ENCODE results near the gene FYN. TPM values are rescaled to one million over a fixed set of nuclear protein-coding genes. Genes with fewer than 3 reads are reported as not detected.

Gene FYN
- polyA plus RNA-seq, 2 of the 4 experiments (the other 2 are of a cell fraction) = 3.5 to 3.7 TPM

DNA sequence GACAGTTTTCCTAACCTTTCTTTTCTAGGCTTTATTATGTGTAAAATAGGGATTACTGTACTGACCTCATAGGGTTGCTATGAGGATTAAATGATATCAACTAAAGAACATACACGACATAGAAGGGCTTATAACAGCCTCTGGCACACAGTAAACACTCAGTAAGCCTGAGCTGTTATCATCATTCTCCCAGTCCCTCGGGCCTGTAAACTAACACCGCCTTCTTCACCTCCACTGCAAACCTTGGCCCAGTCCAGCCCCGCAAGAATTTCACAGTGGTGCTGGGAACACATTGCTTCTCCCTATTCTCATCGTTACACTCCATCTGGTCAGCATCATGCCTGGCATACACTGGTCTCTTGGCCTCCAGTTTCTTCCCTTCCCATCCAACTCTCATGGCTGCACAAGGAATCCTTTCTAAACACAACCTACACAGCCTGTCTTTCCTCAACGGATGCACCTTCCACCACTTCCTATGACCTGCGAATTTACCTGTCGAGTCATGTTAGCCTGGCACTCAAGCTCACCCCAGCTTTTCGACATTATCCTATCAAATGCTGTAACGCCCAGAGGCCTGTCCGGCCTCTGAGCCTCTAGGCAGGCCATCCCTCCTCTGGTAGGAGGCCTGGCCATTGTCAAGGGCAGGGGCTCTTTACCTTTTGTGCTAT lies 92.1 kb downstream of the FYN start:
- no peaks in the 10 kb centered on the region for H3K9me3 ChIP-seq
- TF ChIP-seq ZSCAN20 (CRISPR knock-in tag; IDR thresholded peaks at IDR 0.05) (no peak), CBX8 (IDR thresholded peaks at IDR 0.05) (no peak), FOSL2 (IDR thresholded peaks at IDR 0.05) (no peak), FOSL2 (CRISPR knock-in tag; IDR thresholded peaks at IDR 0.05) (no peak), HEYL (CRISPR knock-in tag; IDR thresholded peaks at IDR 0.05) (no peak), CHD2 (IDR thresholded peaks at IDR 0.05; ENCODE audit: low read length, partially characterized antibody) (no peak), MAFK (IDR thresholded peaks at IDR 0.05; ENCODE audit: partially characterized antibody) (no peak), GATA3 (IDR thresholded peaks at IDR 0.05; ENCODE audit: borderline replicate concordance) (no peak), TFCP2L1 (CRISPR knock-in tag; IDR thresholded peaks at IDR 0.05) (no peak), NFE2L2 (conservative IDR thresholded peaks at IDR 0.05; ENCODE audit: low read length) (no peak), EHMT2 (IDR thresholded peaks at IDR 0.05; ENCODE audit: low read depth) (no peak), MAZ (IDR thresholded peaks at IDR 0.05; ENCODE audit: borderline replicate concordance, low read depth, low read length) (no peak), RAD21 (conservative IDR thresholded peaks at IDR 0.05 in 1 of 2, IDR thresholded peaks at IDR 0.05 in 1 of 2) (no peak), RFX5 (IDR thresholded peaks at IDR 0.05) (no peak), CHD4 (IDR thresholded peaks at IDR 0.05; ENCODE audit: borderline replicate concordance) (no peak), HOXB5 (CRISPR knock-in tag; IDR thresholded peaks at IDR 0.05) (no peak), ZFP36 (IDR thresholded peaks at IDR 0.05; ENCODE audit: borderline replicate concordance, partially characterized antibody) (no peak), CEBPB (IDR thresholded peaks at IDR 0.05) (no peak)
- TF ChIP-seq, protein P1, sequence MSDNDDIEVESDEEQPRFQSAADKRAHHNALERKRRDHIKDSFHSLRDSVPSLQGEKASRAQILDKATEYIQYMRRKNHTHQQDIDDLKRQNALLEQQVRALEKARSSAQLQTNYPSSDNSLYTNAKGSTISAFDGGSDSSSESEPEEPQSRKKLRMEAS (IDR thresholded peaks at IDR 0.05) = no peak
- TF ChIP-seq, protein P2, sequence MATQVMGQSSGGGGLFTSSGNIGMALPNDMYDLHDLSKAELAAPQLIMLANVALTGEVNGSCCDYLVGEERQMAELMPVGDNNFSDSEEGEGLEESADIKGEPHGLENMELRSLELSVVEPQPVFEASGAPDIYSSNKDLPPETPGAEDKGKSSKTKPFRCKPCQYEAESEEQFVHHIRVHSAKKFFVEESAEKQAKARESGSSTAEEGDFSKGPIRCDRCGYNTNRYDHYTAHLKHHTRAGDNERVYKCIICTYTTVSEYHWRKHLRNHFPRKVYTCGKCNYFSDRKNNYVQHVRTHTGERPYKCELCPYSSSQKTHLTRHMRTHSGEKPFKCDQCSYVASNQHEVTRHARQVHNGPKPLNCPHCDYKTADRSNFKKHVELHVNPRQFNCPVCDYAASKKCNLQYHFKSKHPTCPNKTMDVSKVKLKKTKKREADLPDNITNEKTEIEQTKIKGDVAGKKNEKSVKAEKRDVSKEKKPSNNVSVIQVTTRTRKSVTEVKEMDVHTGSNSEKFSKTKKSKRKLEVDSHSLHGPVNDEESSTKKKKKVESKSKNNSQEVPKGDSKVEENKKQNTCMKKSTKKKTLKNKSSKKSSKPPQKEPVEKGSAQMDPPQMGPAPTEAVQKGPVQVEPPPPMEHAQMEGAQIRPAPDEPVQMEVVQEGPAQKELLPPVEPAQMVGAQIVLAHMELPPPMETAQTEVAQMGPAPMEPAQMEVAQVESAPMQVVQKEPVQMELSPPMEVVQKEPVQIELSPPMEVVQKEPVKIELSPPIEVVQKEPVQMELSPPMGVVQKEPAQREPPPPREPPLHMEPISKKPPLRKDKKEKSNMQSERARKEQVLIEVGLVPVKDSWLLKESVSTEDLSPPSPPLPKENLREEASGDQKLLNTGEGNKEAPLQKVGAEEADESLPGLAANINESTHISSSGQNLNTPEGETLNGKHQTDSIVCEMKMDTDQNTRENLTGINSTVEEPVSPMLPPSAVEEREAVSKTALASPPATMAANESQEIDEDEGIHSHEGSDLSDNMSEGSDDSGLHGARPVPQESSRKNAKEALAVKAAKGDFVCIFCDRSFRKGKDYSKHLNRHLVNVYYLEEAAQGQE (IDR thresholded peaks at IDR 0.05) = no peak
- TF ChIP-seq, protein P3, sequence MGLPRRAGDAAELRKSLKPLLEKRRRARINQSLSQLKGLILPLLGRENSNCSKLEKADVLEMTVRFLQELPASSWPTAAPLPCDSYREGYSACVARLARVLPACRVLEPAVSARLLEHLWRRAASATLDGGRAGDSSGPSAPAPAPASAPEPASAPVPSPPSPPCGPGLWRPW (IDR thresholded peaks at IDR 0.05) = no peak
- H3K27ac ChIP-seq = no peak overlapping the region
- H3K4me3 ChIP-seq = no peak overlapping the region
- 67% methylated on average over 11 of the region's 11 CpGs for WGBS (ENCODE audit: missing lambda C conversion rate)
- FAIRE-seq (no peak), DNase-seq (ENCODE audit: low read depth in 1 of 2, low spot score in 1 of 2) (no peak), ATAC-seq (no peak)
- H3K4me1 ChIP-seq = no peaks in the 10 kb centered on the region
- H3K4me2 ChIP-seq = no peak overlapping the region
- POLR2A ChIA-PET = no interaction called here
- CTCF ChIA-PET = no interaction called here

DNA sequence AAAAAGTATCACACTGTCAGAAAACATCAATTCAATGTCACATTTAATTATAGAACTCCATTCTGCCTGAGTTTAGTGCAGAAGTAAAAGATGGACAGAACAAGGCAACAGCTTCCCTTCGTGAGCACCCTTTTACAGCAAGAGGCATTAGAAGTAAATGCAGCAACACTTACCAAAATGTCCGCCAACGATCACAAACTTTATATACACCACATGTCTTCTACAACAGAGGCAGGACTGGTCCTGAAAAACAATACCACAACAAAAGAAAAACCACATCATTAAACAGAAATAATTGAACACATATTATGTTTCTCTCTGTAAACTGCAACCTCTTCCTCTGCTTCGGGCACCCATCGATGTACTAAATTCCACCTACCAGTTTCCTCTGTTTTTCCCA lies 92.9 kb downstream of the FYN start:
- Histone ChIP-seq H3K27ac (no peak overlapping the region), H3K4me3 (no peak overlapping the region), H3K9me3 (no peaks in the 10 kb centered on the region), H3K4me2 (no peak overlapping the region), H3K4me1 (no peaks in the 10 kb centered on the region)
- ChIA-PET POLR2A (no interaction called here), CTCF (no interaction called here)
- TF ChIP-seq, protein P4, sequence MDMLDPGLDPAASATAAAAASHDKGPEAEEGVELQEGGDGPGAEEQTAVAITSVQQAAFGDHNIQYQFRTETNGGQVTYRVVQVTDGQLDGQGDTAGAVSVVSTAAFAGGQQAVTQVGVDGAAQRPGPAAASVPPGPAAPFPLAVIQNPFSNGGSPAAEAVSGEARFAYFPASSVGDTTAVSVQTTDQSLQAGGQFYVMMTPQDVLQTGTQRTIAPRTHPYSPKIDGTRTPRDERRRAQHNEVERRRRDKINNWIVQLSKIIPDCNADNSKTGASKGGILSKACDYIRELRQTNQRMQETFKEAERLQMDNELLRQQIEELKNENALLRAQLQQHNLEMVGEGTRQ (IDR thresholded peaks at IDR 0.05) = no peak
- TF ChIP-seq ZNF302 (CRISPR knock-in tag; IDR thresholded peaks at IDR 0.05) = no peak
- TF ChIP-seq KDM1A (IDR thresholded peaks at IDR 0.05; ENCODE audit: low read depth) = no peak
- TF ChIP-seq NFE2L2 (conservative IDR thresholded peaks at IDR 0.05; ENCODE audit: low read length) = no peak
- no peak for TF ChIP-seq SMC3 (IDR thresholded peaks at IDR 0.05)
- no peak for TF ChIP-seq MAFK (IDR thresholded peaks at IDR 0.05; ENCODE audit: partially characterized antibody)
- no peak for TF ChIP-seq ZSCAN20 (CRISPR knock-in tag; IDR thresholded peaks at IDR 0.05)
- no peak for TF ChIP-seq CEBPB (IDR thresholded peaks at IDR 0.05)
- TF ChIP-seq HEYL (CRISPR knock-in tag; IDR thresholded peaks at IDR 0.05) = no peak
- no peak for TF ChIP-seq GATA3 (IDR thresholded peaks at IDR 0.05; ENCODE audit: borderline replicate concordance)
- DNase-seq (ENCODE audit: low read depth in 1 of 2, low spot score in 1 of 2) (no peak), FAIRE-seq (no peak), ATAC-seq (no peak)
- 83% methylated on average over 5 of the region's 5 CpGs for WGBS (ENCODE audit: missing lambda C conversion rate)
